GM13976 (cell line): Measurements from ENCODE around the gene ORAI1.
"Not testable (repeated sequence)": the region's sequence is repeated elsewhere in the genome, so short reads cannot be mapped to it uniquely, and the experiment has no call there.

ENCODE experiments used
- DNase-seq: peaks from one replicate; pipeline ENCODE4 v3.0.0; 2012; ENCODE audit warnings: low spot score
- in situ Hi-C: fragments of 300-500 bp; cut with MboI; formaldehyde crosslinking; loops from one replicate; pipeline ENCODE4 v1.12.0; 2022; ENCODE audit warnings: low sequenced_read_pairs, mixed read lengths, inconsistent platforms; ENCODE audit not compliant: unreplicated experiment
- TF ChIP-seq, protein P1 (sequence below): IDR thresholded peaks from 2 replicates; pipeline ENCODE4 v1.5.1; 2012; ENCODE audit warnings: borderline replicate concordance, mild to moderate bottlenecking; ENCODE audit not compliant: insufficient read depth; ENCODE audit errors: extremely low read depth, missing control alignments, control extremely low read depth

The ORAI1 gene

DNA sequence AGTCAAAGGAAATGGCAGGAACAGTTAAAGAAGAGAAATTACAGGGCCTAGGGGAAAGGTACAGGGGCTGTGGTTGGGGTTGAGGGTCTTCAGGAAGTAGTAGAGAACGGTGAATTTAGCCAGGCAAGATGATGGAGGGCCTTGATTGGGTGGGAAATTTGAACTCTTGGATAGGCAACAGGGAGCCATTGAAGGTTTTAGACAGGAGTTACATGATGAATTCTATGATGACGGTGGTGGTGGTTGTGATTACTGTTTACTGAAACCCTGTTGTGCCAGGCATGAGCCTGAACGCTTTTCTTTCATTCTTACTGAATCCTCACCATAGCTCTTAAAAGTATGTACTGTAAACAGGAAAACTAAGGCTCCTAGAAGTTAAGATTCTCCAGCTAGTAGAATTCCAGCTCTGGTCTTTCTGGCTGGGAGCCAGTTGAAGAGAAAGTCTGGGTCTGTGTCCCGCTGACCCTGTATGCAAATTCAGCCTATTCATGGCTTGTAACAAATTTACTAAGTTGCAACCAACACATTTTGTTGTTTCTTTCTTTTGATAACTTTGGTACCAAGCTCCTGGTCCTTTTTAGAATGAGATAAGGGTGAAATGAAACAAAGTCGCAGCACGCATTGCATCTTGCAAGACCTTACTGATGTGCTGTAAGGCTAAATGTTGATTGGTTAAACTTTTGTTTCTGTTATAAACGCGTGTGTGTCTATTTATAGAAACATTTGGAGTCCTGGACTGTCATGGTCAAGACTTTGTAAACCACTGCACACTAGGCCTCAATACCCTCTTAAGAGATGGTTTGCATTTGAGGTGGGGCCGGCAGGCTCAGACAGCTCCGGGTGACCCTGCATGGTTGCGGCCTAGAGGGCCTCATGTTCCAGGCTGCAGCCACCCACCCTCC lies 6.0 kb downstream of the ORAI1 start:
- in situ Hi-C loops = no loop called here
- no peak for DNase-seq
- TF ChIP-seq, protein P1, sequence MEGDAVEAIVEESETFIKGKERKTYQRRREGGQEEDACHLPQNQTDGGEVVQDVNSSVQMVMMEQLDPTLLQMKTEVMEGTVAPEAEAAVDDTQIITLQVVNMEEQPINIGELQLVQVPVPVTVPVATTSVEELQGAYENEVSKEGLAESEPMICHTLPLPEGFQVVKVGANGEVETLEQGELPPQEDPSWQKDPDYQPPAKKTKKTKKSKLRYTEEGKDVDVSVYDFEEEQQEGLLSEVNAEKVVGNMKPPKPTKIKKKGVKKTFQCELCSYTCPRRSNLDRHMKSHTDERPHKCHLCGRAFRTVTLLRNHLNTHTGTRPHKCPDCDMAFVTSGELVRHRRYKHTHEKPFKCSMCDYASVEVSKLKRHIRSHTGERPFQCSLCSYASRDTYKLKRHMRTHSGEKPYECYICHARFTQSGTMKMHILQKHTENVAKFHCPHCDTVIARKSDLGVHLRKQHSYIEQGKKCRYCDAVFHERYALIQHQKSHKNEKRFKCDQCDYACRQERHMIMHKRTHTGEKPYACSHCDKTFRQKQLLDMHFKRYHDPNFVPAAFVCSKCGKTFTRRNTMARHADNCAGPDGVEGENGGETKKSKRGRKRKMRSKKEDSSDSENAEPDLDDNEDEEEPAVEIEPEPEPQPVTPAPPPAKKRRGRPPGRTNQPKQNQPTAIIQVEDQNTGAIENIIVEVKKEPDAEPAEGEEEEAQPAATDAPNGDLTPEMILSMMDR = no peak

DNA sequence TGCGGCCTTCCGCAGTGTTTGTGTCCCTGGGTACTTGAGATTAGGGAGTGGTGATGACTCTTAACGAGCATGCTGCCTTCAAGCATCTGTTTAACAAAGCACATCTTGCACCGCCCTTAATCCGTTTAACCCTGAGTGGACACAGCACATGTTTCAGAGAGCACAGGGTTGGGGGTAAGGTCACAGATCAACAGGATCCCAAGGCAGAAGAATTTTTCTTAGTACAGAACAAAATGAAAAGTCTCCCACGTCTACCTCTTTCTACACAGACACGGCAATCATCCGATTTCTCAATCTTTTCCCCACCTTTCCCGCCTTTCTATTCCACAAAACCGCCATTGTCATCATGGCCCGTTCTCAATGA lies 7.5 kb downstream of the ORAI1 start:
- in situ Hi-C loops = not testable (repeated sequence)

DNA sequence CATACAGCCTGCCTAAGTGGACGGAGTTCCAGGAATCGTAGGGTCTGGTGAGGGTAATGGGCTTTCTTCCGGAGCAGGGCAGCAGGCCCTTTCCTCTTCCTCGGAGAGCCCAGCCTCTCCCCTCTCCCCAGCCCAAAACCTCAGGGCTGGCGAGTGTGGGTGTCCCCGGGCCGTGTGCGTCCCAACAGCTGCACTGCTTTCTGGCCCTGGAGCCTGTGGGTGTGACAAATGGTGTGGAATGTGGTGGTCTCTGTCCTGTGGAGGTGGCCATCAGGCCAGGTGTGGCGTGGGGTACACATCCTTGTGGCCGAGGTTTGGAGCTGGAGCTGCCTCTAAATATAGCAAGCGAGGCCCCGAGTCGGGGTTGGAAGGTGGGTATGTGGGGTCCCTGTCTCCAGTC lies 8.5 kb downstream of the ORAI1 start:
- no peak for DNase-seq
- in situ Hi-C loops = no loop called here
- TF ChIP-seq, protein P1 = no peak

More for the DNA sequence above, 7.5 kb downstream of the ORAI1 start:
- not testable (repeated sequence) for DNase-seq

DNA sequence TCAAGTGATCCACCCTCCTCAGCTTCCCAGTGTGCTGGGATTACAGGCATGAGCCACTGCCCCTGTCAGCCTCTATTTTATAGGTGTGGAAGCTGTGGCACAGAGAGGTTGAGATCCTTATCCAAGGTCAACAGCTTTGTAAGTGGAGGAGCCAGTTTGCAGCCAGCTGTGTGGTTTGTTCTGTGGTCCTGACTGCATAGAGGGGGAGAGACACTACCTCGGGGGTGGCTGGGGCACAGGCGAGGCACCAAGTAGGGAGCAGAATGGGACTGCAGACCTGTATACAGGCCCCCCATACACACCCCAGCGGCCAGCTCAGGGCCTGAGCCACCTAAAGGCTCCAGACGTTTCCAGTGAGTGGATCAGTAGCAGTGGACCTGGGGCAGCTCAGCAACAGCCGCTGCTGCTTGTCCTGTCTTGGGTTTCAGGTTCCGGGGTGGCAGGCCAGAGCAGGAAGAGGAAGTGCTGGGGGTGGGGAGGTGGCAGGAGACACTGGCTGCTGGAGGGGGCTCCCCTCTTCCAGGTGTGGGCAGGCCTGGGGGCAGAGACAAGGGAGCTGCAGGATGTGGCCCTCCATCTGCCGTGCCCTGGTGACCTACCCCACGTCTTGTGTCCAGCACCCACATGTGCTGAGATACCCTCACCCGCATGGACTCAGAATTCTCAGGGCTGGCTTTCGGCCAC lies 11.0 kb downstream of the ORAI1 start:
- DNase-seq = peak; percentile 75
- TF ChIP-seq, protein P1 = no peak
- in situ Hi-C loops = no loop called here

DNA sequence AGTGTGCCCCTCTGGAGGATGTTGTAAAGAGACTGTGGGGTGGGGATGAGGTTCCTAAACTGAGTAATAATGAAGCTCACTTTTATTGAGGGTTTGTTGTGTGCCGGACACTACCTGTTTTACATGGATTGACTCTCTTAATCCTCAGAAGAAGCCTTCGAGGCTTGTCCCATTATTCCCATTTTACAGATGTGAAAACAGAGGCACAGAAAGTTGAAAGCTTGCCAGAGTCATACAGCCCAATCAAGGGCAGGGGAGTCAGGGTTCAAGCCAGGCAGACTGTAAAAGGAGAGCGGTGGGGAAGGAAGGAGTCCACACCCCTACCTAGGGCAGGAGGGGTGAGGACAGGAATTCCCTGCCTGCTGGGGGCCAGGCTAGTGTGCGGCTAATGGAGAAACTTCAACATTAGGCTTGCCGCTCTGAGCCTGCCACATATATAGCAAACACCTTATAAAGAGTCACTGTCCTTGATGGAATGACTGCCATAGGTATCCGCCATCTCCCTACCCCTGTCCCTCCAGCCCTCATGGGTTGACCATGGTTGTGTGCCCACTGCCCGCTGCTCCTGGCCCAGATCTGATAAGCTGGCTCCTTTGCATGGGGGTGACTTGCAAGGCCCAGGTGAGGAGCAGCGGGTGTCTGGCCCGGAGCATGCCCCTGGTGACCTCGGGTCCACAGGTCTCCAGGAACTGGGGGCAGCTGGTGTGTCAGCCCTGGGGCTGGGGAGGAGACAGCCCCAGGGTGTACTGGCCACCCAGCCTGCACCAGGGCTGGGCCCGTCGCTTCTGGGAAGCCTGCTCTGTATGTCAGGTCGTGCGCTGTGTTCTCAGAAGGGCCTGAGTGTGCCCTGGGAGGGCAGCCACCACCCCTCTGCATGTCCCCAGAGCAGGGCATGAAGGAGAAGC lies 12.2 kb downstream of the ORAI1 start:
- TF ChIP-seq, protein P1 = no peak
- no peak for DNase-seq
- in situ Hi-C loops = no loop called here

DNA sequence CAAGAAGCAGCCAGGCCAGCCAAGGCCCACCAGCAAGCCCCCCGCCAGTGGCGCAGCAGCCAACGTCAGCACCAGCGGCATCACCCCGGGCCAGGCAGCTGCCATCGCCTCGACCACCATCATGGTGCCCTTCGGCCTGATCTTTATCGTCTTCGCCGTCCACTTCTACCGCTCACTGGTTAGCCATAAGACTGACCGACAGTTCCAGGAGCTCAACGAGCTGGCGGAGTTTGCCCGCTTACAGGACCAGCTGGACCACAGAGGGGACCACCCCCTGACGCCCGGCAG lies 15.0 kb downstream of the ORAI1 start:
- no peak for DNase-seq
- TF ChIP-seq, protein P1 = no peak
- in situ Hi-C loops = no loop called here
